GM12892 (cell line): ENCODE data around the gene DZANK1. TPM values are rescaled to one million over a fixed set of nuclear protein-coding genes. Genes with fewer than 3 reads are reported as not detected.
"Not testable (repeated sequence)": the region's sequence is repeated elsewhere in the genome, so short reads cannot be mapped to it uniquely, and the experiment has no call there.

Source experiments
- DNase-seq: peaks from one replicate; pipeline ENCODE4 v3.0.0; 2011; ENCODE audit not compliant: insufficient read length
- FAIRE-seq: peaks from 2 replicates; lab custom pipeline; 2011; peaks lifted over from hg19 to GRCh38; lab: Jason Lieb, UNC
- POLR2A ChIP-seq: IDR thresholded peaks from 2 replicates; pipeline ENCODE4 v1.6.1; 2011; ENCODE audit warnings: low read depth, low read length, control low read depth
- POLR2AphosphoS5 ChIP-seq: IDR thresholded peaks from 2 replicates; pipeline ENCODE4 v1.6.1; 2011; ENCODE audit warnings: low read depth, low read length, control low read depth
- TAF1 ChIP-seq: IDR thresholded peaks from 2 replicates; pipeline ENCODE4 v1.6.1; 2011; ENCODE audit warnings: low read depth, mild to moderate bottlenecking, control low read depth, low read length, borderline replicate concordance
- polyA plus RNA-seq: library from polyadenylated mRNA; unstranded; fragments of >200 nt; gene quantifications from one replicate; pipeline ENCODE4 v1.2.1, GENCODE V29; 2012; ENCODE audit warnings: missing spikeins, inconsistent platforms; ENCODE audit not compliant: missing spikeins

DZANK1 gene
- 4.3 TPM for polyA plus RNA-seq

DNA sequence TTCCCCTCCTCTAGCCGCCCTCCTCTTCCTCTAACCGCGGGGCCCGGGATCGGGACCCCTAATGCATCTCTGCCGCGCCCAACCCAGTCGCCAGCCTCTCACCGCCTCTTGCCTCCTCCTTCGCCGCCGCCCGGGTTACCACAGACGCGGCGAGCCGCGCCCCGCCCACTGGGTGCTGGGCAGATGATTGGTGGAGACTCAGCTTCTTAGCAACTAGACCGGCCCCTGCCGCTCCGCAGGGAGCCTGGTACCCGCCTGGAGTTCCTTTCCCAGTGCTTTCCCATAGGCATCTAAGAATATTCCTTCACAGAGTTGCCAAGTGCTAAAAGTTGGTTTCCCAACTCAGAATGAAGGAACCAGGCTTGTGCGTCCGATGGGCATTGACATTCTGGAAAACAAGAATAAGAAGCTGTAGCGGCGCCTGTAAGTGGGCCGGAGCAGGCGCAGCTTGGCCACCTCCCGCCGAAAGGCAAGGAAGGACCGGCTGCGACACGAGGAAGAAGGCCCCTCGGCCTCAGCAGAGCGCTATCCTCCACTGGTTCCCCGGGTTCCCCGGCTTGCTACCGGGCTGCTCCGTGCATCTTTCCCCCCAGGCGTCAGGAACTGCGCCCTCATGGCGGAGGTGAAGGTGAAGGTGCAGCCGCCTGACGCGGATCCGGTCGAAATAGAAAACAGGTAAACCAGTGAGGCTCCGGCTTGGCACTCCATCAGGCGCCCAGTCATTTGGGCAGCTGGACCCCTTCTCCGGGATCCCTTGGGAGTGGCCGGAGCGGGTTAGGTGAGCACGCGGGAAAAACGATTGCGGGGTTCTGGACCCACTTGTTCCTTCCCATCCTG, at the start of gene DZANK1, which contains the start of gene POLR3F:
TSS of gene DZANK1 (minus strand) at position 137 of the 837 bp plus-strand sequence. CDS start 1,672 bp downstream, outside the sequence.
TSS of gene POLR3F (plus strand) at position 497 of the 837 bp plus-strand sequence. CDS start at position 614, 117 bp downstream.
- FAIRE-seq, result peak; percentile 95
- TF ChIP-seq POLR2A (peak; percentile 79), POLR2AphosphoS5 (peak; percentile 75), TAF1 (peak; percentile 56; the same call in 1 of the 2 replicates)
- peak; percentile 92 for DNase-seq

DNA sequence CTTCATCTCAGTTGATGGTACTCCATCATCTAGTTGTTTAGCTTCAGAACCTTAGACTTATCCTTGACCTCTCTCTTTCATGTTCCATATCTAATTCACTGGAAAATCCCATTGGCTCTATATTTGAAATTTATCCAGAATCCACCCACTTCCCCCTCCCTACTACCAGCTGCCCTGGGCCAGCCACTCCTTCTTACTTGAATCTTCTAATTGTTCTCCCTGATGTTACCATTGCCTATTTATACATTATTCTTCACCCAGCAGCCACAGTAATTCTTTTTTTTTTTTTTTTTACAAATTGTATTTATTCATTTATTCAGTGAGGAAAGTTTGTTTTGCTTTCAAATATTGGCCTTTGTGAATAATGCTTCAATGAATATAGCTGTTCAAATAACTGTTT, 49.1 kb upstream of the DZANK1 start:
- TF ChIP-seq TAF1, result no peak
- TF ChIP-seq POLR2AphosphoS5, result no peak
- TF ChIP-seq POLR2A, result no peak
- DNase-seq (no peak), FAIRE-seq (no peak)

DNA sequence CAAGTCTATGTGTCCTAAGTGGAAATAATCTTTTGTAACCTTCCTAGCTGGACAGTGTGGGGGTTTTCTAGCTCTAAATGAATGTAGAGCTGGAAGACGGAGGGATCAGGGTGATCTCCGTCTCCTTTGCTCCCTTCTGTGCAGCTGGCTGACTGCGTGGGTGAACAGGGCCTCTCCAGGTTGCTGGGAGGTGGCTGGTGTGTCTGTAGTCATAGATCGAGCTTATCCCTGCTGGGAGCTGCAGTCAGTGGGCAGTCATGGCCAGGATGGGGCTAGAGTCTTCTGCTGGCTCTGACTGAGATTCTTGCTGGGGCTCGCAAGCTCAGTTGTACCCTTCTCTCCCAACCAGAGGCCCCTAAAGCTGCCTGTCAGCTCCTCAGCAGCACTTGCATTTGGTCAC, 47.3 kb upstream of the DZANK1 start:
- DNase-seq (no peak), FAIRE-seq (no peak)
- TF ChIP-seq POLR2A, result no peak

GRCh38 chr20:18513208-18513607, 46.4 kb upstream of the DZANK1 start:
- DNase-seq, result no peak
- no peak for FAIRE-seq
- TF ChIP-seq TAF1 (no peak), POLR2AphosphoS5 (no peak)

DNA sequence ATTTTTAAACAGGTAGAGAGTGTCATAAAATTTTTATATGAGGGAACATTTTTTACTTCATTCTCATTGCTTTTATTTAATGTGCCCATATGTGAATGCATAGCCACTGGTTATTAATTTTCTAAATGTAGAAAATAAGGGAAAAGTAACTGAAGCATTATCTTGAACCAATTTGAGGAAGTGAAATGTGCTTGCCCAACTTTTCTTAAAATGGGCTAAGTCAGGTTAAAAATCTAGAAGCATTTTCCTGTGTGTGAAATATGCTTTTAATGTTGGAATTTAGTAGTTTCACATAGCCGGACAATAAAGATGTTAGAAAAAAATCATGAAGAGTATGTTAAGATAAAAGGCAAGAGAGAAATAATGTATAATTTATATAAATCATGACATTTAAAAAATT, 44.7 kb upstream of the DZANK1 start:
- FAIRE-seq (no peak), DNase-seq (no peak)
- TF ChIP-seq POLR2AphosphoS5, result no peak
- TF ChIP-seq POLR2A, result no peak
- TF ChIP-seq TAF1, result no peak

- TF ChIP-seq TAF1 (peak; percentile 81), POLR2AphosphoS5 (peak; percentile 82), POLR2A (peak; percentile 84)
- FAIRE-seq (peak; percentile 97), DNase-seq (peak; percentile 90)
Measured at GRCh38 chr20:18507218-18508191, 40.7 kb upstream of the DZANK1 start, which contains the start of gene SEC23B. SEC23B (plus strand) TSS chr20:18507940; CDS start chr20:18510836, 2,896 bp downstream.

DNA sequence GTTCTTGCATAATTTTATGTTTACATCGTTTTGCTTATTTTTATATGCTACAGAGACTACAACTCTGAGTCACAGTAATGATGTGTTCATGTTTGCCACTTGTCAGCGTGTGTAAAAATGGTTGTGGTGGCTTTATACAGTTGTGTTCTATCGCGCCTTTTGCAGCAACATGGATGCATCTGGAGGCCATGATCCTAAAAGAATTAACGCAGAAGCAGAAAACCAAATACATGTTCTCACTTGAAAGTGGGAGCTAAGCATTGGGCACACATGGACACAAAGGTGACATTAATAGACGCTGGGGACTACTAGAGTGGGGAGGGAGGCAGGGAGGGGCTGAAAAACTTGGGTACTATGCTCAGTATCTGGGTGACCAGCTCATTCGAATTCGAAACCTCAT, 39.9 kb upstream of the DZANK1 start:
- TF ChIP-seq TAF1 (no peak), POLR2A (no peak), POLR2AphosphoS5 (no peak)
- no peak for DNase-seq
- FAIRE-seq, result no peak

- no peak for TF ChIP-seq POLR2AphosphoS5
- no peak for TF ChIP-seq POLR2A
- no peak for TF ChIP-seq TAF1
- no peak for DNase-seq
- no peak for FAIRE-seq
Measured at GRCh38 chr20:18504479-18505060, 37.7 kb upstream of the DZANK1 start.

- FAIRE-seq, DNase-seq: not testable (repeated sequence)
Measured at GRCh38 chr20:18501672-18502071, 34.8 kb upstream of the DZANK1 start.

- FAIRE-seq, result no peak
Measured at GRCh38 chr20:18497603-18498002, 30.8 kb upstream of the DZANK1 start.

DNA sequence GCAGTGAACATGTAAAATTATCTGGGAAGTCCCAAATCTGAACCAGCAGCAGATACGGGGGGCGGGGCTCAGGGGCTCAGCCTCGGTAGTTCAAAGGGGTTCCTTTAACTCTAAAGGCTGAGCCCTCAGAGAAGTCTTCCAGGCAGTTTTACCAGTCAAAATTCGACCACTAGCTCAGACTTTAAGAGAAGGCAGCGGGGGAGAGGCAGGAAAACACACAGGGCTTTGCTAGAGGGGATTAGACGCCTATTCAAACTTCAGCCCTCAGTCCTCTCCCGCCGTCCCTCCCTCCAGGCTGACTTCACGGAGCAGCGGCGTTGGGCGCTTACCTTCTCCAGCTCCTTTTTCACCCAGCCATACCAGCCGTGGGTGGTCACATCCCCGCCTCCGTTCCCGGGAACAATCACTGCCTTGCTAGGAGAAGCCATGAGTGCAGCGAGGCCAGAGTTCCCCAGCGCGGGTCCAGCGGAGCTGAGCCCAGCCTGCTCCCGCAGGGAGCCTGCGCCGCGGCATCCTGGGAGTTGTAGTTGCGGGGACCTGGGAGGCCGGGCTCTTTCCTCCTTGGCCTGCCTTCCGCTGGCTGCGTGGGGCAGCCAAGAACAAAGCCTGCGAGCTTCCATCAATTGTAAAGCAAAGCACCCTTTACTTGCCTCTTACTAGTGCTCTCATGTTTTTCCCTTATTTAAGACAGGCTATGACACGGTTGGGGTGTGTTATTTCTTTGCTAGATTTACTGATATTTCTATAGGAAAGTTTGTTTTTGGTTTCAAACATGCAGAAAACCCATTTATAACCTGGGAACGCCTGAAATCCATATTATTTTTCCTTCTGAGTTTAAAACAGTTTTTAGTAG, 30.1 kb upstream of the DZANK1 start, which contains the start of gene RBBP9:
TSS of gene RBBP9 (minus strand) at position 486 of the 853 bp plus-strand sequence. CDS start at position 428, 58 bp downstream.
- peak; percentile 92 for FAIRE-seq
- DNase-seq, result peak; percentile 77
- TF ChIP-seq POLR2AphosphoS5 (no peak), TAF1 (peak; percentile 59; the same call in 1 of the 2 replicates), POLR2A (peak; percentile 61)

More at GRCh38 chr20:18497603-18498002, 30.8 kb upstream of the DZANK1 start:
- DNase-seq, result no peak
- no peak for TF ChIP-seq POLR2A
- TF ChIP-seq TAF1, result no peak
- TF ChIP-seq POLR2AphosphoS5, result no peak
